A549 (cell line): ENCODE data around the gene PPP2R2D.
"Not testable (repeated sequence)": the region's sequence is repeated elsewhere in the genome, so short reads cannot be mapped to it uniquely, and the experiment has no call there.

ENCODE experiments used
- BHLHE40 ChIP-seq: IDR thresholded peaks from 2 replicates; pipeline ENCODE4 v1.6.1; 2012; ENCODE audit warnings: low read depth, low read length, inconsistent platforms
- EP300 ChIP-seq, 2 experiments: fragments of >200 bp; sonication (Bioruptor Twin); formaldehyde crosslinking; IDR thresholded peaks; 2 replicates in 1 of 2; 3 replicates in 1 of 2; pipeline ENCODE4 v1.6.1; 2016 to 2017
- ESRRA ChIP-seq: fragments of 150-350 bp; IDR thresholded peaks from 2 replicates; pipeline ENCODE4 v1.6.1; 2014; ENCODE audit warnings: mild to moderate bottlenecking, low read length, borderline replicate concordance
- HDAC2 ChIP-seq: fragments of 200-600 bp; sonication (generic); IDR thresholded peaks from 2 replicates; pipeline ENCODE4 v1.6.1; 2016
- MAZ ChIP-seq: fragments of 150-350 bp; IDR thresholded peaks from 2 replicates; pipeline ENCODE4 v1.6.1; 2014; ENCODE audit warnings: antibody characterized with exemption, low read depth, low read length, borderline replicate concordance
- NFE2L2 ChIP-seq: fragments of 150-350 bp; conservative IDR thresholded peaks from 2 replicates; pipeline ENCODE4 v1.6.1; 2014; ENCODE audit warnings: low read length
- POLR2A ChIP-seq: IDR thresholded peaks from 2 replicates; pipeline ENCODE4 v1.6.1; 2012; ENCODE audit warnings: mild to moderate bottlenecking, low read length
- RARB ChIP-seq: fragments of 250-450 bp; sonication (Bioruptor Pico); IDR thresholded peaks from 2 replicates; pipeline ENCODE4 v1.8.0; 2021; ENCODE audit warnings: mild to moderate bottlenecking, moderate library complexity
- SMC3 ChIP-seq: fragments of >200 bp; sonication (Bioruptor Twin); formaldehyde crosslinking; IDR thresholded peaks from 3 replicates; pipeline ENCODE4 v1.6.1; 2018; ENCODE audit warnings: inconsistent platforms
- TF ChIP-seq, protein P1 (sequence below): IDR thresholded peaks from 2 replicates; pipeline ENCODE4 v1.6.1; 2012; ENCODE audit warnings: low read depth, borderline replicate concordance
- TF ChIP-seq, protein P2 (sequence below): fragments of >200 bp; sonication (Bioruptor Twin); formaldehyde crosslinking; IDR thresholded peaks from 3 replicates; pipeline ENCODE4 v1.5.1; 2016
- TF ChIP-seq, protein P3 (sequence below): fragments of 200-600 bp; sonication (generic); IDR thresholded peaks from 2 replicates; pipeline ENCODE4 v1.6.1; 2016; ENCODE audit warnings: antibody characterized with exemption, mild to moderate bottlenecking, moderate library complexity

DNA sequence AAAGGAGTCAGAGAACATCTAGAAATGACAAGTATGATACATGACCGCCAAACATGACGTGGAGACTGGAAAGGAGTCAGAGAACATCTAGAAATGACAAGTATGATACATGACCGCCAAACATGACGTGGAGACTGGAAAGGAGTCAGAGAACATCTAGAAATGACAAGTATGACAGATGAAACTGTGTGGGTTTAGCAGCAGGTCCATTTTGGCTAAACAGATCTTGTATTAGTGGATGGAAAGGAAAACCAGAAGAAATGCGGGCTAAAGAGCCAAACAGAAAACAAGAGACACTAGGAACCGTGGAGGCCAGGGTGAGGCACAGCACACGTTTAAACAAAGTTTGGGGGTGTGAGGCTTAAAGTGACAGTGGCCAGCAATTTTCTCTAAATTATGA, 49.1 kb downstream of the PPP2R2D start:
- TF ChIP-seq, protein P1, sequence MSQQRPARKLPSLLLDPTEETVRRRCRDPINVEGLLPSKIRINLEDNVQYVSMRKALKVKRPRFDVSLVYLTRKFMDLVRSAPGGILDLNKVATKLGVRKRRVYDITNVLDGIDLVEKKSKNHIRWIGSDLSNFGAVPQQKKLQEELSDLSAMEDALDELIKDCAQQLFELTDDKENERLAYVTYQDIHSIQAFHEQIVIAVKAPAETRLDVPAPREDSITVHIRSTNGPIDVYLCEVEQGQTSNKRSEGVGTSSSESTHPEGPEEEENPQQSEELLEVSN: not testable (repeated sequence)
- TF ChIP-seq MAZ; EP300 (IDR thresholded peaks at IDR 0.05); ESRRA; NFE2L2; POLR2A; RARB (CRISPR knock-in tag); SMC3; HDAC2; BHLHE40: not testable (repeated sequence)
- TF ChIP-seq, protein P2, sequence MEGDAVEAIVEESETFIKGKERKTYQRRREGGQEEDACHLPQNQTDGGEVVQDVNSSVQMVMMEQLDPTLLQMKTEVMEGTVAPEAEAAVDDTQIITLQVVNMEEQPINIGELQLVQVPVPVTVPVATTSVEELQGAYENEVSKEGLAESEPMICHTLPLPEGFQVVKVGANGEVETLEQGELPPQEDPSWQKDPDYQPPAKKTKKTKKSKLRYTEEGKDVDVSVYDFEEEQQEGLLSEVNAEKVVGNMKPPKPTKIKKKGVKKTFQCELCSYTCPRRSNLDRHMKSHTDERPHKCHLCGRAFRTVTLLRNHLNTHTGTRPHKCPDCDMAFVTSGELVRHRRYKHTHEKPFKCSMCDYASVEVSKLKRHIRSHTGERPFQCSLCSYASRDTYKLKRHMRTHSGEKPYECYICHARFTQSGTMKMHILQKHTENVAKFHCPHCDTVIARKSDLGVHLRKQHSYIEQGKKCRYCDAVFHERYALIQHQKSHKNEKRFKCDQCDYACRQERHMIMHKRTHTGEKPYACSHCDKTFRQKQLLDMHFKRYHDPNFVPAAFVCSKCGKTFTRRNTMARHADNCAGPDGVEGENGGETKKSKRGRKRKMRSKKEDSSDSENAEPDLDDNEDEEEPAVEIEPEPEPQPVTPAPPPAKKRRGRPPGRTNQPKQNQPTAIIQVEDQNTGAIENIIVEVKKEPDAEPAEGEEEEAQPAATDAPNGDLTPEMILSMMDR: not testable (repeated sequence)
- TF ChIP-seq, protein P3, sequence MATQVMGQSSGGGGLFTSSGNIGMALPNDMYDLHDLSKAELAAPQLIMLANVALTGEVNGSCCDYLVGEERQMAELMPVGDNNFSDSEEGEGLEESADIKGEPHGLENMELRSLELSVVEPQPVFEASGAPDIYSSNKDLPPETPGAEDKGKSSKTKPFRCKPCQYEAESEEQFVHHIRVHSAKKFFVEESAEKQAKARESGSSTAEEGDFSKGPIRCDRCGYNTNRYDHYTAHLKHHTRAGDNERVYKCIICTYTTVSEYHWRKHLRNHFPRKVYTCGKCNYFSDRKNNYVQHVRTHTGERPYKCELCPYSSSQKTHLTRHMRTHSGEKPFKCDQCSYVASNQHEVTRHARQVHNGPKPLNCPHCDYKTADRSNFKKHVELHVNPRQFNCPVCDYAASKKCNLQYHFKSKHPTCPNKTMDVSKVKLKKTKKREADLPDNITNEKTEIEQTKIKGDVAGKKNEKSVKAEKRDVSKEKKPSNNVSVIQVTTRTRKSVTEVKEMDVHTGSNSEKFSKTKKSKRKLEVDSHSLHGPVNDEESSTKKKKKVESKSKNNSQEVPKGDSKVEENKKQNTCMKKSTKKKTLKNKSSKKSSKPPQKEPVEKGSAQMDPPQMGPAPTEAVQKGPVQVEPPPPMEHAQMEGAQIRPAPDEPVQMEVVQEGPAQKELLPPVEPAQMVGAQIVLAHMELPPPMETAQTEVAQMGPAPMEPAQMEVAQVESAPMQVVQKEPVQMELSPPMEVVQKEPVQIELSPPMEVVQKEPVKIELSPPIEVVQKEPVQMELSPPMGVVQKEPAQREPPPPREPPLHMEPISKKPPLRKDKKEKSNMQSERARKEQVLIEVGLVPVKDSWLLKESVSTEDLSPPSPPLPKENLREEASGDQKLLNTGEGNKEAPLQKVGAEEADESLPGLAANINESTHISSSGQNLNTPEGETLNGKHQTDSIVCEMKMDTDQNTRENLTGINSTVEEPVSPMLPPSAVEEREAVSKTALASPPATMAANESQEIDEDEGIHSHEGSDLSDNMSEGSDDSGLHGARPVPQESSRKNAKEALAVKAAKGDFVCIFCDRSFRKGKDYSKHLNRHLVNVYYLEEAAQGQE: not testable (repeated sequence)
